Transverse colon (tissue), 3 donors: Measurements from ENCODE around the gene SPINK5.

Experiments used
- POLR2A ChIP-seq: fragments of 450-650 bp; IDR thresholded peaks from one replicate; pipeline ENCODE4 v1.6.1; 2016; ENCODE audit warnings: antibody characterized with exemption, mild to moderate bottlenecking, moderate library complexity
- TF ChIP-seq, protein P1 (sequence below), 5 experiments: fragments of 200-600 bp in 3 of 5; fragments of 450-650 bp in 2 of 5; sonication (generic) in 3 of 5; IDR thresholded peaks; 1 replicate in 2 of 5; 2 replicates in 3 of 5; pipeline ENCODE4 v1.5.1; 2016 to 2017; ENCODE audit warnings: antibody characterized with exemption in 5 of 5, inconsistent platforms in 3 of 5, mild to moderate bottlenecking in 2 of 5, moderate library complexity in 1 of 5

GRCh38 chr5:148145916-148146315, 82.1 kb downstream of the SPINK5 start:
- no peak for TF ChIP-seq POLR2A
- TF ChIP-seq, protein P1, sequence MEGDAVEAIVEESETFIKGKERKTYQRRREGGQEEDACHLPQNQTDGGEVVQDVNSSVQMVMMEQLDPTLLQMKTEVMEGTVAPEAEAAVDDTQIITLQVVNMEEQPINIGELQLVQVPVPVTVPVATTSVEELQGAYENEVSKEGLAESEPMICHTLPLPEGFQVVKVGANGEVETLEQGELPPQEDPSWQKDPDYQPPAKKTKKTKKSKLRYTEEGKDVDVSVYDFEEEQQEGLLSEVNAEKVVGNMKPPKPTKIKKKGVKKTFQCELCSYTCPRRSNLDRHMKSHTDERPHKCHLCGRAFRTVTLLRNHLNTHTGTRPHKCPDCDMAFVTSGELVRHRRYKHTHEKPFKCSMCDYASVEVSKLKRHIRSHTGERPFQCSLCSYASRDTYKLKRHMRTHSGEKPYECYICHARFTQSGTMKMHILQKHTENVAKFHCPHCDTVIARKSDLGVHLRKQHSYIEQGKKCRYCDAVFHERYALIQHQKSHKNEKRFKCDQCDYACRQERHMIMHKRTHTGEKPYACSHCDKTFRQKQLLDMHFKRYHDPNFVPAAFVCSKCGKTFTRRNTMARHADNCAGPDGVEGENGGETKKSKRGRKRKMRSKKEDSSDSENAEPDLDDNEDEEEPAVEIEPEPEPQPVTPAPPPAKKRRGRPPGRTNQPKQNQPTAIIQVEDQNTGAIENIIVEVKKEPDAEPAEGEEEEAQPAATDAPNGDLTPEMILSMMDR (IDR thresholded peaks at IDR 0.05), result no peak
